ENCODE data around the gene NBPF14.
"Not testable (repeated sequence)": the region's sequence is repeated elsewhere in the genome, so short reads cannot be mapped to it uniquely, and the experiment has no call there.

NBPF14 gene, protein sequence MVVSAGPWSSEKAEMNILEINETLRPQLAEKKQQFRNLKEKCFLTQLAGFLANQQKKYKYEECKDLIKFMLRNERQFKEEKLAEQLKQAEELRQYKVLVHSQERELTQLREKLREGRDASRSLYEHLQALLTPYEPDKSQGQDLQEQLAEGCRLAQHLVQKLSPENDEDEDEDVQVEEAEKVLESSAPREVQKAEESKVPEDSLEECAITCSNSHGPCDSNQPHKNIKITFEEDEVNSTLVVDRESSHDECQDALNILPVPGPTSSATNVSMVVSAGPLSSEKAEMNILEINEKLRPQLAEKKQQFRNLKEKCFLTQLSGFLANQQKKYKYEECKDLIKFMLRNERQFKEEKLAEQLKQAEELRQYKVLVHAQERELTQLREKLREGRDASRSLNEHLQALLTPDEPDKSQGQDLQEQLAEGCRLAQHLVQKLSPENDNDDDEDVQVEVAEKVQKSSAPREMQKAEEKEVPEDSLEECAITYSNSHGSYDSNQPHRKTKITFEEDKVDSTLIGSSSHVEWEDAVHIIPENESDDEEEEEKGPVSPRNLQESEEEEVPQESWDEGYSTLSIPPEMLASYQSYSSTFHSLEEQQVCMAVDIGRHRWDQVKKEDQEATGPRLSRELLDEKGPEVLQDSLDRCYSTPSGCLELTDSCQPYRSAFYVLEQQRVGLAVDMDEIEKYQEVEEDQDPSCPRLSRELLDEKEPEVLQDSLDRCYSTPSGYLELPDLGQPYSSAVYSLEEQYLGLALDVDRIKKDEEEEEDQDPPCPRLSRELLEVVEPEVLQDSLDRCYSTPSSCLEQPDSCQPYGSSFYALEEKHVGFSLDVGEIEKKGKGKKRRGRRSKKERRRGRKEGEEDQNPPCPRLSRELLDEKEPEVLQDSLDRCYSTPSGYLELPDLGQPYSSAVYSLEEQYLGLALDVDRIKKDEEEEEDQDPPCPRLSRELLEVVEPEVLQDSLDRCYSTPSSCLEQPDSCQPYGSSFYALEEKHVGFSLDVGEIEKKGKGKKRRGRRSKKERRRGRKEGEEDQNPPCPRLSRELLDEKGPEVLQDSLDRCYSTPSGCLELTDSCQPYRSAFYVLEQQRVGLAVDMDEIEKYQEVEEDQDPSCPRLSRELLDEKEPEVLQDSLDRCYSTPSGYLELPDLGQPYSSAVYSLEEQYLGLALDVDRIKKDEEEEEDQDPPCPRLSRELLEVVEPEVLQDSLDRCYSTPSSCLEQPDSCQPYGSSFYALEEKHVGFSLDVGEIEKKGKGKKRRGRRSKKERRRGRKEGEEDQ (N-terminal part only)

DNA sequence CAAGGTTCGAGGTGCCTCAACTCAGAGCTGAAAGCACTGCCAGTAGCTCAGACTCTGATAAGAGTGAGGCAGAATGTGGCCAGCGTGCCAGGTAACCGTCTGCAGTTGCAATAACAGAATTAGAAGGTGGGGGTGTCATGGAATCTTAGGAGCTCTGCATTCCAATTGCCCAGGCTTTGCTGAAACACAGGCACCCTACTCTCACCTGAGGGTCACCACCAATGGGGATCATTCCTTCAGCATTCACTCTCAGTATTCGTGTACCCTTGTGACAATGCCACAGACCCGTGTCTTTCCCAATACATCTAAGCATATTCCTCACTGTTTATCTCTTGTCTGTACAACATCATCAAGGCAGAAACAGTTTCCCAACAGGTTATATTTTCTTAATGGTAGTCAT, at the start of gene NBPF14:
NBPF14 (minus strand) TSS at position 101 of the 400 bp plus-strand sequence. CDS start 294 bp downstream, outside the sequence.
- H3K9me3 Mint-ChIP-seq, result not testable (repeated sequence)

DNA sequence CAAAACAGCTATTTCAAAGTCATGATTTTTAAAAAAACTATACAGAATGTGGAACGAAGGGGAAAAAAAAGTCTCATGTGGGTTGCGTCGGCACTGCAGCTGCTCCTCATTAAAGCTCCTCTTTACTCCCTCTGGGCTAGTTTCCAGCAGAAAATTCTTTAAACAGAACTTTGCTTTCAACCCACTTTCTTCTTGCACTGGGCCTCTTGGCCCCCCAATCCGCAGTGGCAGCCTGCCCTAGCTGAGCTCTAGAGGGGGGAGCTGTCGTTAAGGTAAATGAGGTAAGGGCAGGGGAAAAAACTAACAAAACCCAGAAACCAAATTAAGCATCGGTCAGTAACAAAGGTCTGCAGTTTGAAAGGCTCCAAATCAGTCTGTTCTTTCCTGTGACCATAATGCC, 29.6 kb upstream of the NBPF14 start:
- ATAC-seq (ENCODE audit: low read depth); H3K4me3 Mint-ChIP-seq: not testable (repeated sequence)

More for the DNA sequence above, at the start of gene NBPF14:
- not testable (repeated sequence) for DNase-seq (ENCODE audit: low spot score in 2 of 2); ATAC-seq (ENCODE audit: low read depth); H3K27ac Mint-ChIP-seq; H3K4me3 Mint-ChIP-seq; H3K36me3 Mint-ChIP-seq; H3K4me1 Mint-ChIP-seq; H3K27me3 Mint-ChIP-seq

DNA sequence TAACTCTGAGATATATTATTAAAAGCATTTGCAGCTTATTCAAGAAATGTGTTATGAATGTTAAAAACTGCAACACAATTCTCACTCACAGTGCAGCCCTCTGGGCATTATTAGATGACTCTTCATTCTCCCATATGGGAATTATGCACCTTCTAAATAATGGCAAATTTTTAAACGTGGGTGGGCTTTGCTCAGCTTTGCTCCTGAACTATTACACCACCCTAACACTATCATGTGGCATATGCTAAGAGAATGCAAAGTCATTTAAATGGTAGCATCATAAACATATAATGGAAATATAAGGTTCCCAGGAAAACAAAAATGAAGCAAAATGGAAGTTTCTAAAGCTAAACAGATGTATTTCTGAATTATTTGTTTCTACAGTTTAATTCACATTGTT, 22.4 kb upstream of the NBPF14 start:
- not testable (repeated sequence) for H3K9me3 Mint-ChIP-seq; H3K4me1 Mint-ChIP-seq; H3K27me3 Mint-ChIP-seq; H3K27ac Mint-ChIP-seq; H3K36me3 Mint-ChIP-seq; H3K4me3 Mint-ChIP-seq; DNase-seq (ENCODE audit: low spot score in 2 of 2); ATAC-seq (ENCODE audit: low read depth)

More for the DNA sequence above, 29.6 kb upstream of the NBPF14 start:
- not testable (repeated sequence) for H3K27ac Mint-ChIP-seq; H3K9me3 Mint-ChIP-seq; DNase-seq (ENCODE audit: low spot score in 2 of 2); H3K4me1 Mint-ChIP-seq; H3K27me3 Mint-ChIP-seq; H3K36me3 Mint-ChIP-seq

DNA sequence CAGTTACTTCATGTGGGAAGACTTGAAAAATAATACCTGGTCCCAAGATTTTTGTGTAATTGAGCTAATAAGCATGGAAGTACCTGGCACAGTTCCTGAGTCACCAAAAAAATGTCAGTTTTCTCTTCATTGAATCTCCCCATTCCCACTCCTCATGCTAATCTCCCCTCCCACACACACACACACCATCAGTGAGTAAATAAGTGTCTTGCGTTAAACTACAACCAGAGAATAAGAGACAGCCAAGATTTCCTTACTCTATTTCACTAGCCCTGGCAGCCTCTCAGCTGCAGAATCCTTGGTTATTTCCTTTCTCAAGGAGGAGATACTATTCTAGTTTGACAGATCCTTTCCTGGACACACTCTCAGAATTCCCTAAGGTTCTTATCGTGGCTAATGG, 9.5 kb upstream of the NBPF14 start:
- not testable (repeated sequence) for H3K4me1 Mint-ChIP-seq; ATAC-seq (ENCODE audit: low read depth); H3K4me3 Mint-ChIP-seq; DNase-seq (ENCODE audit: low spot score in 2 of 2); H3K27me3 Mint-ChIP-seq; H3K27ac Mint-ChIP-seq; H3K36me3 Mint-ChIP-seq; H3K9me3 Mint-ChIP-seq

DNA sequence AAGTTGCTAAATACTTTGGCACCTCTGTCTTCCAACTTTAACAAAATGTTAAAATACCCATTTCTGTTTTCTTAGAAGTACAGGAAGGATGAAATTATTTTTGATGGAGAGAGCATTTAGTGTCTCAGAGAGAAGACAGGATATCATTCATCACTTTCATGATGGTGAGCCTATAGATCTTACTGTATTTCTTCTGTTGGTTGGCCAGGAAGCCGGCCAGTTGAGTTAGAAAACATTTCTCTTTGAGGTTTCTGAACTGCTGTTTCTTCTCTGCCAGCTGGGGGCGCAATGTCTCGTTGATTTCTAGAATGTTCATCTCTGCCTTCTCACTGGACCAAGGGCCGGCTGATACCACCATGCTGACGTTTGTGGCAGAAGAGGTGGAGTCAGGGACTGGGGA, 451 bp downstream of the NBPF14 start:
- ATAC-seq (ENCODE audit: low read depth); H3K36me3 Mint-ChIP-seq; DNase-seq (ENCODE audit: low spot score in 2 of 2); H3K27ac Mint-ChIP-seq; H3K27me3 Mint-ChIP-seq; H3K4me1 Mint-ChIP-seq; H3K9me3 Mint-ChIP-seq; H3K4me3 Mint-ChIP-seq: not testable (repeated sequence)

DNA sequence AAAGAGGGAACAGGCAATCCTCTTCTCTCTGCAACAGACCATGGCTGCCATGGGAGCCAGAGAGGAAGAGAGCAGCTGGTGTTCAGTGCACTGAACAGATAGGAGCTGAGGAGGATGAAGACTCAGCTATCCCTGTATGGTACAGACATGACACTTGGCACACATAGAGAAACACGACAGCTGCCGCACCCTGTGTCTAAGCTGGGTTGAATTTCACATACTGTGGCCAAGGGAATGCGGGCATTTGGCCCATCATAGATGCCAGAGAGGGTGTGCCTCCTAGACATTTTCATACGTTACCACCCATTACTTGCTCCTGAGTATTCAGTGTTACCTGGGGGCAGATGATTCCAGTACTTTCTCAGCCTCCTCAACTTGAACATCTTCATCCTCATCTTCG, 4.7 kb downstream of the NBPF14 start:
- H3K4me1 Mint-ChIP-seq; H3K9me3 Mint-ChIP-seq; H3K4me3 Mint-ChIP-seq; ATAC-seq (ENCODE audit: low read depth); H3K36me3 Mint-ChIP-seq; H3K27me3 Mint-ChIP-seq; DNase-seq (ENCODE audit: low spot score in 2 of 2); H3K27ac Mint-ChIP-seq: not testable (repeated sequence)

DNA sequence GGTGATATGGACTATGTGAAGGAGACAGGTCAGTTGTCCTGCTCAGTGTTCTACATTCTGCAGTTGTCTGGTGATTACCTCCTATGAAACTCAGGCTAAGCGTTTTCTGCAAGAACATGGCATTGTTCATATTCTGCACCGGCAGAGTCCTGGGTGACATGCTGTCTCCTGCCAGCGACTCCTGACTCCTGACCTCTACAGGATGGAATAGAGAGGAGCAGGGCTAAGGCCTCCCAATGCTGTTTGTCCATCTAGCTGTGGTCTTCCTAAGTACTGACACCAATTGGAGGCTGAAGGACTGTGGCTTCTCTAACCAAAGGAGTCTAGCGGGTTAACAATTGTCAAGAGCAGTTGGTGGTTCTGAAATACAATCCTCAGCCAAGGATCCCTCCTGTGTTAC, 63.7 kb downstream of the NBPF14 start:
- H3K4me3 Mint-ChIP-seq; DNase-seq (ENCODE audit: low spot score in 2 of 2); H3K27ac Mint-ChIP-seq; H3K36me3 Mint-ChIP-seq; H3K4me1 Mint-ChIP-seq; H3K27me3 Mint-ChIP-seq; H3K9me3 Mint-ChIP-seq; ATAC-seq (ENCODE audit: low read depth): not testable (repeated sequence)

DNA sequence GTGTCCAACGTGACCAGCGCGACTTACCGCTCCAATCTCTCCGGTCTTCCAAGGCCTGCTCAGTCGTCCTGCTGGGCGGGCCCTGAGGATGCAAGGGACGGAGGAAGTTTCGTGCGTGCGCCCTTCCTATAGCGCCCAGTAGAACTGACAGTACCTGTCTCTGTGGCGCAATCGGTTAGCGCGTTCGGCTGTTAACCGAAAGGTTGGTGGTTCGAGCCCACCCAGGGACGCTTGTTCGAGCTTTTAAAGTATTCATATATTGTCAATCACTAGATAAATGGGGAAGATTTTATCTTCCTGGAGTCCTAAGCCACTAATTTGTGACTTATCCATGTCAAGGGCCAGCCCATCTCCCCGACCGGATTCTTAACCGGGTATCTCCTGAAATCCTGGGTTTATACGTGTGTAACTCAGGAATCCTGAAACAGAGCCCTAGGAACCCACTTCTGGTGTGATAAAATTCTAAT, 66.7 kb downstream of the NBPF14 start:
- ATAC-seq (ENCODE audit: low read depth), result not testable (repeated sequence)

DNA sequence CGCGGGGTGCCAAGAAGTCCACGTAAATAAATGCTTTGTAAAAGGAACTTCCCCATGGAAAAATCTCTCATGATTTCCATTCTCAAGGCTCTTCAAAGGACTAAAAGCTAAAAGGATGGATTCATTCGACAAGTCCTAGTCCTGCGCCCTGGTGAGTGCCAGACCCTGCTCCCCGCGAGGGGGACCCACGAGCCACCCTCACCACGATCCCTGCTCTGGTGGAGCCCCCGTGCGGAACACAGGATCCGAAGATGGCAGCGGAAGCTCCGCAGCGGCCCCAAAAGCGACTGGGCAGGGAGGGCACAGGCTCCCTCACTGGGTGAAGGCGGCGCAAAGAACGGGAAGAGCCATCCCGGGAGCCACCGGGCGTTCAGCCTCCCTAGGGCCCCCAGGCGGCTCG, 67.2 kb downstream of the NBPF14 start:
- DNase-seq (ENCODE audit: low spot score in 2 of 2), result peak; percentile 28 to 34
- H3K4me3 Mint-ChIP-seq, result not testable (repeated sequence)

More for the DNA sequence above, 66.7 kb downstream of the NBPF14 start:
- H3K9me3 Mint-ChIP-seq, H3K4me1 Mint-ChIP-seq, H3K36me3 Mint-ChIP-seq, H3K27me3 Mint-ChIP-seq: not testable (repeated sequence)
- peak; percentile 36 to 52 for DNase-seq (ENCODE audit: low spot score in 2 of 2)
- peak overlapping the region; percentile 72 for H3K4me3 Mint-ChIP-seq
- H3K27ac Mint-ChIP-seq, result peak overlapping the region; percentile 65

DNA sequence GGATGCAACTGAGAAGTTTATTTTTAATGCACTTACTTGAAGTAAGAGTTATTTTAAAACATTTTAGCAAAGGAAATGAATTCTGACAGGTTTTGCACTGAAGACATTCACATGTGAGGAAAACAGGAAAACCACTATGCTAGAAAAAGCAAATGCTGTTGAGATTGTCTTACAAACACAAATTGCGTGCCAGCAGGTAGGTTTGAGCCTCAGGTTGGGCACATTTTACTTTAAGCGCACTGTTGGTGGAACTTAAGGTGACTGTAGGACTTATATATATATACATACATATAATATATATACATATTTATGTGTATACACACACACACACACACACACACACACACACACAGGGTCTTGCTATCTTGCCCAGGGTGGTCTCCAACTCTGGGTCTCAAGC, 69.2 kb downstream of the NBPF14 start:
- H3K4me1 Mint-ChIP-seq; H3K9me3 Mint-ChIP-seq; H3K27me3 Mint-ChIP-seq; H3K36me3 Mint-ChIP-seq; H3K27ac Mint-ChIP-seq; DNase-seq (ENCODE audit: low spot score in 2 of 2); ATAC-seq (ENCODE audit: low read depth); H3K4me3 Mint-ChIP-seq: not testable (repeated sequence)

More for the DNA sequence above, 67.2 kb downstream of the NBPF14 start:
- H3K36me3 Mint-ChIP-seq; H3K4me1 Mint-ChIP-seq; H3K27me3 Mint-ChIP-seq; H3K9me3 Mint-ChIP-seq; H3K27ac Mint-ChIP-seq; ATAC-seq (ENCODE audit: low read depth): not testable (repeated sequence)

DNA sequence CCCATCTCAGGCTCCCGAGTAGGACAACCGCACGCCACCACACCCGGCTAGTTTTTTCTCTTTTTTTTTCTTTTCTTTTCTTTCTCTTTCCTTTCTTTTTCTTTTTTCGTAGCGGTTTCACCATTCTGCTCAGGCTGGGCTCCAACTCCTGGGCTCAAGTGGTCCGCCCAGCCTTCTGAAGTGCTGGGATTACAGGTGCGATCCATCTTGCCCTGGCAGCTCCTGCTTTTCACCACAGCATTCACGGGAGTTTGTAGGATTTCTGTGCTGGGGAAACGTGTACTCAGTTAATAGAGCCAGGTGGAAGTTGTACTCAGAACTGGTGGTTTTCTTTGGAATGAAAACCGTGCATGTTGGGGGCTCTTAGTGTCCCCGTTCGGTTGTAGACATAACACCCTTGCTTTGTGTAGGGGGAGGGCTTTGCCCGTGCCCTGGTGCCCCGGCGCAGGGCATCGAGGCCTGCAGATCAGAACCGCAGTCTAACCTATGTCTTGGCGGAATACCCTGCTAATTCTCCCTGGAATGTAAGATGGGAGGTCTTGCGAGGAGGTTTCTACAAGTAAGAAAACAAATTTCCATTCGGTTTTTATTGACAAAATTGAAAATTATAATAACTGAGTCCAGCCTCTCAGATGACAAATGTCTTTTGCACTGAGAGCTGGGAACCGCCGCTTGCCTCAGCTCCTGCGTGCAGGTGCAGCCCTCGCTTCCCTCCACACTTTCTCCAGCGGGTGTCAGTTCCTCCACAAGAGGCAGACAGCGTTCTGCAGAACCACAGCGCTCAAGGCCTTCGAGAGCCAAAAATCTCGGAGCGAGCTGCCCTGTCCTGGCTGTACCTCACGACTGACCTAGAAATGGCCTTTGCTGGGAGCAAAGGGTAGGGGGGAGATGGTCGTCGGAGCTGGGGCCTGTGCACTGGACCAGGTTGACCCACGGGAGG, 72.3 kb downstream of the NBPF14 start:
- not testable (repeated sequence) for DNase-seq (ENCODE audit: low spot score in 2 of 2); H3K27me3 Mint-ChIP-seq; ATAC-seq (ENCODE audit: low read depth); H3K4me1 Mint-ChIP-seq; H3K36me3 Mint-ChIP-seq; H3K9me3 Mint-ChIP-seq
- Mint-ChIP-seq H3K27ac (peak overlapping the region; percentile 99), H3K4me3 (peak overlapping the region; percentile 91)

DNA sequence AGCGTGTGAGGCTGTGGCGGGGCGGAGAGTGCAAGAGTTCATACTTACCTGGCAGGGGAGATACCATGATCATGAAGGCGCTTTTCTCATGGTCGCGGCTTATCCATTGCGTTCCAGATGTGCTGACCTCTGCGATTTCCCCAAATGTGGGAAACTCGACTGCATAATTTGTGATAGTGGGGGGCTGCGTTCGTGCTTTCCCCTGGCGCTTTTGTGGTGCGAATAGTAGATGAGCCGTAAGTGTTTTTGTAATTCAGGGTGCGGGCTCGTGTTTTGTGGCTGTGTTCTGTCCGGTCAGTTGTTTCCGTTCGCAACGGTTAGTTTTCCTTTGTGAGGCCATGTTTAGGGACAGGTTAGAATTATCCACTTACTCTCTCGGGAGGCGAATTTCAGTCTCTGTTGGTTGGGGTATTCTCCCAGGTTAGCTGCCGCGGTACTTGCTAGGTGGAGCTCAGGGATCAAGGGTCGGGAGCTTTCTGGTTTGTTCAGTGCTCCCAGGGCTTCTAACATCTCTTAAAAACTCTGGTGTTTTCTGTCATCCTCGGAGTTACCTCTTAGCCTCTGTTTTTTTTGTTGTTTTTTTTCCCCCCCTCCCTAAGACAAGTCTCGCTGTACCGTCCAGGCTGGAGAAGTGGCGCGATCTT, 73.1 kb downstream of the NBPF14 start:
- DNase-seq (ENCODE audit: low spot score in 2 of 2) (peak; percentile 89 to 96), ATAC-seq (ENCODE audit: low read depth) (peak; percentile 74)
- not testable (repeated sequence) for H3K4me1 Mint-ChIP-seq, H3K9me3 Mint-ChIP-seq, H3K27me3 Mint-ChIP-seq, H3K36me3 Mint-ChIP-seq
- Mint-ChIP-seq H3K27ac (peak overlapping the region; percentile 99), H3K4me3 (peak overlapping the region; percentile 91)
